ENCODE results near the gene AFAP1L1. TPM values are rescaled to one million over a fixed set of nuclear protein-coding genes. Genes with fewer than 3 reads are reported as not detected.

The AFAP1L1 gene
- total and polyA plus RNA-seq, 10 of the 15 experiments (the other 5 are each of a cell fraction or from before 2014, with no cell fraction given), result 0.11 TPM; not detected in 9

DNA sequence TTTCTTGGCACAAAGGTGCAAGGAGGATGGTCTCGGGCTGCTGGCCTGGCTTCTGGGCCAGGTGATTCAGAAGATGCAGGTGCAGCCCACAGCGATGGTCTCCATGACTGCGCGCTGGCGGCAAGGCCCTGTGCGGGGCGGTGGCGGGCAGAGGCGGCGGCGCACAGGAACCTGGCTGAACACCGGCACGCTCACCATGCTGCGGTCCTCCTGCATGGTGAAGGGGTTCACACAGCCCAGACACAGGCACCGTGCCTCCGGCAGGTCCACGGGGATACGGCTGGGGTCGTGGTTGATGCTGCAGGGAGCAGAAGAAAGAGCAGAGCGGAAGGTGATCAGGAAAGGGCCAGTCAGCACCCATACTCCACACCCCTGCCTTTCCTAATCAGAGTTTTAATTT is 102.6 kb downstream of the AFAP1L1 start:
- CTCF ChIA-PET, result interaction anchor here (1.0 to 6.6 kb wide), 5 partner anchors 8 to 61 kb away, joined by 3 to 90 read pairs (median 4); no protein-coding TSS in a partner anchor
- intact Hi-C loops (cut with micrococcal nuclease; ENCODE audit: unreplicated experiment), result no loop called here
- no peak for FAIRE-seq
- 88% methylated on average over 19 of the region's 20 CpGs for WGBS (ENCODE audit: insufficient coverage, insufficient replicate concordance, low lambda C conversion rate, missing lambda C conversion rate)
- POLR2A ChIA-PET, result no interaction called here
- BruUV-seq (replicated peaks), result no TSS peak
- Histone ChIP-seq H4K20me1 (ENCODE audit: control insufficient read depth, insufficient read depth) (no peaks in the 10 kb centered on the region), H3K79me2 (ENCODE audit: control insufficient read depth, insufficient read depth, low read length) (no peaks in the 10 kb centered on the region), H3K4me1 (ENCODE audit: control insufficient read depth, insufficient read depth, low read length) (no peaks in the 10 kb centered on the region), H3K27ac (ENCODE audit: control insufficient read depth, insufficient read depth) (no peak overlapping the region), H3K9me3 (replicated peaks; ENCODE audit: control insufficient read depth, insufficient read depth, low read length) (no peaks in the 10 kb centered on the region), H3K4me2 (ENCODE audit: control insufficient read depth, insufficient read depth) (no peak overlapping the region), H3K27me3 (replicated peaks in 1 of 2; ENCODE audit: control insufficient read depth in 2 of 2, insufficient read depth in 2 of 2, low read length in 1 of 2) (peaks cover 0 to 2% of the 10 kb centered on the region in 2 experiments; a peak in 2 of 4 replicates), H3K4me3 (no peak overlapping the region), H3K9ac (ENCODE audit: control insufficient read depth, insufficient read depth, low read length) (no peak overlapping the region), H3K36me3 (ENCODE audit: control insufficient read depth in 2 of 2, insufficient read depth in 2 of 2, low read length in 1 of 2) (no peaks in the 10 kb centered on the region), H2AFZ (ENCODE audit: control insufficient read depth, low read depth, low read length) (no peak overlapping the region)
- no peak for DNase-seq (ENCODE audit: low read depth, low spot score)
- TF ChIP-seq TCF3 (IDR thresholded peaks at IDR 0.05; ENCODE audit: borderline replicate concordance, insufficient read depth, low read depth, low read length), result no peak
- no peak for TF ChIP-seq MYC (IDR thresholded peaks at IDR 0.05; ENCODE audit: insufficient read depth, insufficient read length, insufficient replicate concordance, low read length, severe bottlenecking)
- no peak for TF ChIP-seq SIN3A (IDR thresholded peaks at IDR 0.05; ENCODE audit: low read depth, low read length)
- no peak for TF ChIP-seq MTA2 (IDR thresholded peaks at IDR 0.05; ENCODE audit: low read depth)
- no peak for TF ChIP-seq POLR2AphosphoS5 (IDR thresholded peaks at IDR 0.05; ENCODE audit: low read length)
- no peak for ATAC-seq
- RAD21 ChIA-PET (ENCODE audit: unreplicated experiment), result interaction anchor here (1.3 to 1.4 kb wide), 3 partner anchors 32 to 57 kb away, joined by 3 to 5 read pairs (median 4); no protein-coding TSS in a partner anchor
- SMC1A ChIA-PET (ENCODE audit: uncharacterized antibody, unreplicated experiment), result interaction anchor here (1.2 to 3.3 kb wide), 2 partner anchors 28 to 57 kb away, joined by 6 to 18 read pairs; partner anchors contain the start of gene GRPEL2
- in situ Hi-C loops (cut with MboI), result loop anchor here (5.0 kb wide), 1 partner anchor 178 kb away; the partner anchor contains the start of gene CSNK1A1

DNA sequence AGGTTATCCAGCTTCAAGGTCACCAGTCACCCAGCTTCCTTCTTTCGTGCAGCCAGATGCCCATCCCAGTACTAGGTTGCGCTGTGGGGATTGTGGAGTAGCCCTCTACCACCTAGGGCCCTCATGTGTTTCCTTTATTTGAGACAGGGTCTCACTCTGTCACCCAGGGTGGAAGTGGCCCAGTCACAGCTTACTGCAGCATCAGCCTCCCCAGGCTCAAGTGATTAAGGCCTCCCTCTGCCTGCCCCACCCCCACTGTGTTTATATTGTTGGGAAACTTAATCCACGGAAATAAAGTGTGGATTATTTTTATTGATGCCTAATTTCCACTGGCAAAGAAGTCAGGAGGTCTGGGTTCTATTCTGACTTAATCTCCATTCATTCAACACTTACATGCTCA is 103.1 kb downstream of the AFAP1L1 start:
- BruUV-seq (replicated peaks), result no TSS peak
- no peak overlapping the region for H3K4me3 ChIP-seq
- peaks cover 0 to 2% of the 10 kb centered on the region in 2 experiments; a peak in 2 of 4 replicates for H3K27me3 ChIP-seq (replicated peaks in 1 of 2; ENCODE audit: control insufficient read depth in 2 of 2, insufficient read depth in 2 of 2, low read length in 1 of 2)
- no peaks in the 10 kb centered on the region for H4K20me1 ChIP-seq (ENCODE audit: control insufficient read depth, insufficient read depth)
- DNase-seq (ENCODE audit: low read depth, low spot score) (no peak), FAIRE-seq (no peak), ATAC-seq (no peak)
- no peak overlapping the region for H3K9ac ChIP-seq (ENCODE audit: control insufficient read depth, insufficient read depth, low read length)
- no peaks in the 10 kb centered on the region for H3K79me2 ChIP-seq (ENCODE audit: control insufficient read depth, insufficient read depth, low read length)
- no peaks in the 10 kb centered on the region for H3K36me3 ChIP-seq (ENCODE audit: control insufficient read depth in 2 of 2, insufficient read depth in 2 of 2, low read length in 1 of 2)
- H3K9me3 ChIP-seq (replicated peaks; ENCODE audit: control insufficient read depth, insufficient read depth, low read length), result no peaks in the 10 kb centered on the region
- no peak overlapping the region for H3K4me2 ChIP-seq (ENCODE audit: control insufficient read depth, insufficient read depth)
- WGBS (ENCODE audit: insufficient coverage, insufficient replicate concordance, low lambda C conversion rate, missing lambda C conversion rate), result 40% methylated on average over 3 of the region's 3 CpGs
- ChIA-PET RAD21 (ENCODE audit: unreplicated experiment) (interaction anchor here (1.3 to 1.4 kb wide), 2 partner anchors 33 to 58 kb away, joined by 3 to 4 read pairs; no protein-coding TSS in a partner anchor), POLR2A (no interaction called here), SMC1A (ENCODE audit: uncharacterized antibody, unreplicated experiment) (no interaction called here), CTCF (interaction anchor here (0.7 to 6.6 kb wide), 6 partner anchors 8 to 244 kb away, joined by 3 to 90 read pairs (median 4); no protein-coding TSS in a partner anchor)
- intact Hi-C loops (cut with micrococcal nuclease; ENCODE audit: unreplicated experiment), result no loop called here
- no peak overlapping the region for H3K27ac ChIP-seq (ENCODE audit: control insufficient read depth, insufficient read depth)
- in situ Hi-C loops (cut with MboI), result loop anchor here (5.0 kb wide), 1 partner anchor 178 kb away; the partner anchor contains the start of gene CSNK1A1
- no peak overlapping the region for H2AFZ ChIP-seq (ENCODE audit: control insufficient read depth, low read depth, low read length)
- H3K4me1 ChIP-seq (ENCODE audit: control insufficient read depth, insufficient read depth, low read length), result no peaks in the 10 kb centered on the region
- TF ChIP-seq, protein P1, sequence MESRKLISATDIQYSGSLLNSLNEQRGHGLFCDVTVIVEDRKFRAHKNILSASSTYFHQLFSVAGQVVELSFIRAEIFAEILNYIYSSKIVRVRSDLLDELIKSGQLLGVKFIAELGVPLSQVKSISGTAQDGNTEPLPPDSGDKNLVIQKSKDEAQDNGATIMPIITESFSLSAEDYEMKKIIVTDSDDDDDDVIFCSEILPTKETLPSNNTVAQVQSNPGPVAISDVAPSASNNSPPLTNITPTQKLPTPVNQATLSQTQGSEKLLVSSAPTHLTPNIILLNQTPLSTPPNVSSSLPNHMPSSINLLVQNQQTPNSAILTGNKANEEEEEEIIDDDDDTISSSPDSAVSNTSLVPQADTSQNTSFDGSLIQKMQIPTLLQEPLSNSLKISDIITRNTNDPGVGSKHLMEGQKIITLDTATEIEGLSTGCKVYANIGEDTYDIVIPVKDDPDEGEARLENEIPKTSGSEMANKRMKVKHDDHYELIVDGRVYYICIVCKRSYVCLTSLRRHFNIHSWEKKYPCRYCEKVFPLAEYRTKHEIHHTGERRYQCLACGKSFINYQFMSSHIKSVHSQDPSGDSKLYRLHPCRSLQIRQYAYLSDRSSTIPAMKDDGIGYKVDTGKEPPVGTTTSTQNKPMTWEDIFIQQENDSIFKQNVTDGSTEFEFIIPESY (IDR thresholded peaks at IDR 0.05), result no peak
- no peak for TF ChIP-seq NFYA (IDR thresholded peaks at IDR 0.05; ENCODE audit: borderline replicate concordance, low read depth, low read length)
- TF ChIP-seq ZSCAN29 (IDR thresholded peaks at IDR 0.05), result no peak
- no peak for TF ChIP-seq STAT1 (conservative IDR thresholded peaks at IDR 0.05)
- no peak for TF ChIP-seq RBBP5 (conservative IDR thresholded peaks at IDR 0.05)
- no peak for TF ChIP-seq ZZZ3 (IDR thresholded peaks at IDR 0.05; ENCODE audit: control insufficient read depth, insufficient read length, low read depth)
- no peak for TF ChIP-seq DPF2 (IDR thresholded peaks at IDR 0.05)
- no peak for TF ChIP-seq BCL11A (IDR thresholded peaks at IDR 0.05; ENCODE audit: low read depth, low read length)
- TF ChIP-seq, protein P2, sequence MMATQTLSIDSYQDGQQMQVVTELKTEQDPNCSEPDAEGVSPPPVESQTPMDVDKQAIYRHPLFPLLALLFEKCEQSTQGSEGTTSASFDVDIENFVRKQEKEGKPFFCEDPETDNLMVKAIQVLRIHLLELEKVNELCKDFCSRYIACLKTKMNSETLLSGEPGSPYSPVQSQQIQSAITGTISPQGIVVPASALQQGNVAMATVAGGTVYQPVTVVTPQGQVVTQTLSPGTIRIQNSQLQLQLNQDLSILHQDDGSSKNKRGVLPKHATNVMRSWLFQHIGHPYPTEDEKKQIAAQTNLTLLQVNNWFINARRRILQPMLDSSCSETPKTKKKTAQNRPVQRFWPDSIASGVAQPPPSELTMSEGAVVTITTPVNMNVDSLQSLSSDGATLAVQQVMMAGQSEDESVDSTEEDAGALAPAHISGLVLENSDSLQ (IDR thresholded peaks at IDR 0.05), result no peak

Data from GM12878 (cell line).